Neural cell (in vitro differentiated cells): ENCODE data around the gene MRPS10. TPM values are rescaled to one million over a fixed set of nuclear protein-coding genes. Genes with fewer than 3 reads are reported as not detected.

ENCODE experiments used
- H2AFZ ChIP-seq: fragments of 200-600, 300-800 bp; sonication (generic), shearing (Covaris generic); 2 replicates; pipeline ENCODE4 v1.6.0; 2014; ENCODE audit warnings: low read depth, mild to moderate bottlenecking, antibody characterized with exemption, low read length, moderate library complexity
- H3F3A ChIP-seq: fragments of 200-600 bp; shearing (Covaris generic); 2 replicates; pipeline ENCODE4 v1.6.1; 2016; ENCODE audit warnings: mild to moderate bottlenecking, moderate library complexity, mixed read lengths, antibody characterized with exemption, low read length; ENCODE audit not compliant: insufficient read depth, poor library complexity, severe bottlenecking
- H3K27ac ChIP-seq: fragments of 200-600, 300-800 bp; sonication (generic), shearing (Covaris generic); 2 replicates; pipeline ENCODE4 v1.5.1; 2014; ENCODE audit warnings: mild to moderate bottlenecking, low read length, moderate library complexity
- H3K27me3 ChIP-seq: fragments of 300-800, 200-600 bp; sonication (generic), shearing (Covaris generic); 2 replicates; pipeline ENCODE4 v1.6.0; 2014; ENCODE audit warnings: mild to moderate bottlenecking, low read depth, low read length, moderate library complexity; ENCODE audit not compliant: insufficient read depth
- H3K36me3 ChIP-seq: fragments of 300-800, 200-600 bp; sonication (generic), shearing (Covaris generic); 2 replicates; pipeline ENCODE4 v1.5.1; 2014; ENCODE audit warnings: mild to moderate bottlenecking, antibody characterized with exemption, low read length, moderate library complexity; ENCODE audit not compliant: insufficient read depth
- H3K4me2 ChIP-seq: fragments of 300-800, 200-600 bp; sonication (generic), shearing (Covaris generic); 2 replicates; pipeline ENCODE4 v1.6.0; 2014; ENCODE audit warnings: mild to moderate bottlenecking, low read length
- H3K4me3 ChIP-seq: fragments of 300-800, 200-600 bp; sonication (generic), shearing (Covaris generic); 2 replicates; pipeline ENCODE4 v1.5.1; 2014; ENCODE audit warnings: mild to moderate bottlenecking, low read length, moderate library complexity
- H3K79me2 ChIP-seq: fragments of 200-600 bp; shearing (Covaris generic); replicated peaks from 2 replicates; pipeline ENCODE4 v1.6.0; 2014; ENCODE audit warnings: mild to moderate bottlenecking, low read length, moderate library complexity; ENCODE audit not compliant: insufficient read depth
- H3K9ac ChIP-seq: fragments of 300-800, 200-600 bp; sonication (generic), shearing (Covaris generic); 2 replicates; pipeline ENCODE4 v1.6.1; 2016; ENCODE audit warnings: mild to moderate bottlenecking, low read length, mixed read lengths
- H3K9me2 ChIP-seq: fragments of 200-600 bp; shearing (Covaris generic); 2 replicates; pipeline ENCODE4 v1.6.1; 2016; ENCODE audit warnings: mild to moderate bottlenecking, low read length, mixed read lengths; ENCODE audit not compliant: insufficient read depth
- H3K9me3 ChIP-seq: fragments of 200-600, 300-800 bp; sonication (generic), shearing (Covaris generic); 2 replicates; pipeline ENCODE4 v1.6.1; 2016; ENCODE audit warnings: mild to moderate bottlenecking, mixed run types, low read length, moderate library complexity, mixed read lengths
- H4K20me1 ChIP-seq: fragments of 200-600 bp; shearing (Covaris generic); 2 replicates; pipeline ENCODE4 v1.6.1; 2016; ENCODE audit warnings: mild to moderate bottlenecking, mixed run types; ENCODE audit not compliant: insufficient read depth
- CTCF ChIP-seq: fragments of 450-650 bp; IDR thresholded peaks from 2 replicates; pipeline ENCODE4 v1.5.1; 2014; ENCODE audit warnings: antibody characterized with exemption, mild to moderate bottlenecking, moderate library complexity; ENCODE audit not compliant: poor library complexity, severe bottlenecking
- EP300 ChIP-seq: fragments of 450-650 bp; conservative IDR thresholded peaks from 2 replicates; pipeline ENCODE4 v1.6.1; 2014; ENCODE audit warnings: antibody characterized with exemption, mild to moderate bottlenecking, moderate library complexity; ENCODE audit not compliant: poor library complexity, severe bottlenecking
- EZH2 ChIP-seq: fragments of 200-600, 300-800 bp; shearing (Covaris generic), sonication (generic); IDR thresholded peaks from 2 replicates; pipeline ENCODE4 v1.6.1; 2014; ENCODE audit warnings: antibody characterized with exemption, low read length, borderline replicate concordance, mild to moderate bottlenecking; ENCODE audit not compliant: insufficient read depth, poor library complexity, severe bottlenecking
- MXI1 ChIP-seq: fragments of 450-650 bp; conservative IDR thresholded peaks from 2 replicates; pipeline ENCODE4 v1.6.1; 2014; ENCODE audit warnings: antibody characterized with exemption, mild to moderate bottlenecking; ENCODE audit not compliant: poor library complexity, severe bottlenecking
- POLR2AphosphoS5 ChIP-seq: IDR thresholded peaks from 2 replicates; pipeline ENCODE4 v1.6.1; 2012
- RAD21 ChIP-seq: fragments of 450-650 bp; conservative IDR thresholded peaks from 2 replicates; pipeline ENCODE4 v1.6.1; 2014; ENCODE audit warnings: antibody characterized with exemption, mild to moderate bottlenecking, moderate library complexity
- REST ChIP-seq: IDR thresholded peaks from 2 replicates; pipeline ENCODE4 v1.6.1; 2012; ENCODE audit warnings: borderline replicate concordance
- SMC3 ChIP-seq: fragments of 450-650 bp; conservative IDR thresholded peaks from 2 replicates; pipeline ENCODE4 v1.6.1; 2014; ENCODE audit warnings: antibody characterized with exemption, mild to moderate bottlenecking, moderate library complexity; ENCODE audit not compliant: poor library complexity
- TAF1 ChIP-seq: IDR thresholded peaks from 2 replicates; pipeline ENCODE4 v1.6.1; 2012; ENCODE audit warnings: low read depth
- polyA plus RNA-seq: library from polyadenylated mRNA; depleted of rRNA; stranded (reverse); fragments of >200 nt; gene quantifications from 2 replicates; pipeline ENCODE4 v1.2.3, GENCODE V29; 2014

The MRPS10 gene
- polyA plus RNA-seq, 1 donor from 2014 or later: 37.4 TPM

GRCh38 chr6:42257614-42258013, 40.0 kb upstream of the MRPS10 start:
- Histone ChIP-seq H3K4me3 (no peak overlapping the region), H3K9me3 (no peaks in the 10 kb centered on the region), H3K4me2 (no peak overlapping the region), H3K27me3 (no peaks in the 10 kb centered on the region), H3K27ac (no peak overlapping the region), H3K9ac (no peak overlapping the region), H3K79me2 (no peaks in the 10 kb centered on the region), H2AFZ (no peak overlapping the region), H3F3A (no peaks in the 10 kb centered on the region), H3K9me2 (no peaks in the 10 kb centered on the region), H4K20me1 (no peaks in the 10 kb centered on the region), H3K36me3 (no peaks in the 10 kb centered on the region)
- TF ChIP-seq RAD21: no peak
- no peak for TF ChIP-seq CTCF
- TF ChIP-seq EP300: no peak
- no peak for TF ChIP-seq POLR2AphosphoS5
- no peak for TF ChIP-seq TAF1
- TF ChIP-seq SMC3: no peak
- no peak for TF ChIP-seq REST
- no peak for TF ChIP-seq MXI1
- no peak for TF ChIP-seq EZH2

GRCh38 chr6:42257063-42257462, 39.4 kb upstream of the MRPS10 start:
- no peak overlapping the region for H2AFZ ChIP-seq
- no peaks in the 10 kb centered on the region for H4K20me1 ChIP-seq
- no peak overlapping the region for H3K4me3 ChIP-seq
- no peaks in the 10 kb centered on the region for H3K36me3 ChIP-seq
- H3K27ac ChIP-seq: no peak overlapping the region
- no peak overlapping the region for H3K4me2 ChIP-seq
- no peaks in the 10 kb centered on the region for H3K9me3 ChIP-seq
- TF ChIP-seq EP300 (no peak), RAD21 (no peak), SMC3 (no peak), CTCF (no peak), TAF1 (no peak), POLR2AphosphoS5 (no peak)
- H3F3A ChIP-seq: no peaks in the 10 kb centered on the region
- H3K9ac ChIP-seq: no peak overlapping the region
- no peaks in the 10 kb centered on the region for H3K9me2 ChIP-seq
- H3K79me2 ChIP-seq: no peaks in the 10 kb centered on the region
- no peaks in the 10 kb centered on the region for H3K27me3 ChIP-seq
